NCI-H2107 treated with DMSO at 0.1 percent for 48 hours (cell line): ENCODE measurements around the gene TUBE1.
A peak's percentile ranks its signal among the peaks of the same experiment; 100 is the strongest.

Experiments used
- DNase-seq: peaks from one replicate; lab custom pipeline; 2025; ENCODE audit not compliant: unreplicated experiment; lab: John Stamatoyannopoulos, UW

TUBE1 gene

DNA sequence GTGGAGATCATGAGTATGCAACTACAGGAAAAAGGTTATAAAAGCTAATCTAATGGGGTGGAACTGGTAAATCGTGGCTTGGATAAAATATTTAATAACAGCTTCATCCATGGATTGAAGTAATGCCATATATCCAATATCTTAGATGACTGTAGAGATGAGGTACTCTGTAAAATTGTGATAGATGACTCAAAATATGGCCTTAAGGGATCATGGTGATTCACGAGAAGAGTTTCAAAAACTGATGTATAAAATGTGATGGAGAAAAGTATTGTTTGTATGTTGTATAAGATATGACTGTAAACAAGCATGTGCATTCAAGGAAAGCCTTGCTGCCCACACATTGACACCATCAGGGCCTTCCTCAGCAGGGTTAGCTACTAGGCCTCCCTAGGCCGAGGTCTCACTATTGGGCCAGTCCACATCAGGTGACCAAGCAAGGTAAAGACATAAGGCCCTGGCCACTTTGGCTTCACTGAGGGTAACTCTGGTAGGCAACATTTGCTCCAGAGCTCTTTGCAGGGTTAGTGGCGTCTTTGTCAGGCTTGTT is 51.1 kb downstream of the TUBE1 start:
- no peak for DNase-seq

DNA sequence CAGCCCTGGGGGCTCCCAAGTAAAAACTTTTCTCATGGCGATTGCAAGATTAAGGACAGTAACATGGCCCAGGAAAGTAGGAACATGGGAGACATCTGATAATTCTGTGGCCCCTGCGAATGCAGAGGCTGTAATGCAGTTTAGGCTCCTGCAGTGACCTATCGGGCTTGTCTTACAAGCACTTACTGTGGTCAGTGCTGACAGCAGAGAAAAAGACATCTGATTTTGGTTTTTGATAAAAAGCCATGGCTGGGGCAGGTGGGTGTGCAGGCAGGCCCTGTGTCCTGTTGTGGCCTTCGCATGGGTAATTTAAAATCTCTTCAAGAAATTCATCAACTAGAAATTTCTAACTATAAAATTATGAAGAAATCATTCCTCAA is 52.7 kb downstream of the TUBE1 start:
- no peak for DNase-seq

DNA sequence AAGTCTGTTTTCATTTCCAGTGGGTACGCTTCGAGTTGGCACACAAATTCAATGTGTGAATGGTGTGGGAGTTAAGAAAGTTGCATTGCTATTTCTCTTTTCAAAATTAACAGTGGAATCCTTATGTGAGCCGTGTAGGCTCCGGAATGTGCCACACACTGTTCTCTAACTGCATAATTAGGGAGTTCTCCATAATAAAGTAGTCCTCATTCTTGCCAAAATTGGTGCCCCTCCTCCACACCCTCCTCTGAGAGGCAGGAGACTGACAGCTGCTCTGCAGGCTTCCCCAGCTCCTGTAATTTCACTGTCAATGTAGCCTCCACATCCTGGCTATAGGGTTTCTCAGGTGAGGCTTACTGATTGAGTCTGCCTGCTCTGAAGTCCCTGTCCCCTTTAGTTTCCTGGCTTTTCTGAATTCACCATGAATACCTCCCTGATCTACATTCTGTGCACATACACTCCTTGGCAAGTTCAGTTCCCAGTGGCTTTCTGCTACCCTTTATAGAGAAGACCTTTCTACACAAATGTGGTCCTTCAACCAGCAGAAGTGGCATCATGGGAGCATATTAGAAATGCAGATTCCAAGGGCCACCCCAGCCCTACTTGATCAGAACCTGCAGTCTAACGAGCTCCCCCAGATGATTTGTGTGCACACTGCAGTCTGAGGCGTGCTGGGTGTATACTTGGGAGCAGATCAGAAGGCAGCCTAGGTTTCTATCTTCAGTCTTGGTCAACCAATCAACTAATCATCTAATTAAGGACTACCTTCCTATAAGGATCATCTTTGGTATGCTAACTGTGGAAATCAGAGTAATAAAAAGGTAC is 53.3 kb downstream of the TUBE1 start:
- no peak for DNase-seq

DNA sequence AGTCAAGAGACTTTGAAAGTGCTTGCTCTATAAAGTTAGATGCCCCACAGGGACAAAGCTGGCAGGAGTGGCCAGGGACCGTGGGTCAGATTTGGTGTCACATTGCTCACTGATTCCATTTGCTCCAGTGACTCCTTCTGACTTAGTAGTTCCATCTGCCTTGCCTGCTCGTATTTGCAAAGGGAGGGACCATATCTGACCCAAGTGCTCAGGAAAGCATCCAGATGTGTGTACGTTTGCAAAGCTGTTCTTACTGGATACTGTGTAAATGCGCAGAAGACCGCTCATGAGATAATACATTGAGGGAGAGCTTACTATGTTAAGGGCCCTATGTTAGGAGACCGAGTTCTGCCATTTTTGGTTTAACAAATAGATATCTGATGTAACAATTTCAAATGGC is 54.6 kb downstream of the TUBE1 start:
- no peak for DNase-seq

DNA sequence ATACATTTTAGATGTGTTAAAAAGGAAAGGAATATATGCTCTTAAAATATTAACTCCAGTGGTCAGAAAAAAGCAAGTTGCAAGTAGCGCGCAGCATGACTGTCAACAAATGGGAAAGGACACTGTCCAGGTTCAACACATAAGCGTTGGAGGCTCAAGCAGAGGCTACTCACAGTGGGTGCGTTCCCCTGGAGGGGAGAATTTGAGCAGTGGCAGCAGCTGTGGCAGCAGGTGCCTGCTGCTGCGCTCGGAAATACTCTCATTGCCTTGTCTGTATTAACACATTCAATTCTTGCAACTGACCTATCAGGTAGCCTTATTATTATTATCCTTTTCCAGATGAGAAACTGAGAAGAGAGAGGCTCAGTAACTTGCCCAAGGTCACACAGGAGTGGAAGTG is 55.3 kb downstream of the TUBE1 start:
- no peak for DNase-seq

DNA sequence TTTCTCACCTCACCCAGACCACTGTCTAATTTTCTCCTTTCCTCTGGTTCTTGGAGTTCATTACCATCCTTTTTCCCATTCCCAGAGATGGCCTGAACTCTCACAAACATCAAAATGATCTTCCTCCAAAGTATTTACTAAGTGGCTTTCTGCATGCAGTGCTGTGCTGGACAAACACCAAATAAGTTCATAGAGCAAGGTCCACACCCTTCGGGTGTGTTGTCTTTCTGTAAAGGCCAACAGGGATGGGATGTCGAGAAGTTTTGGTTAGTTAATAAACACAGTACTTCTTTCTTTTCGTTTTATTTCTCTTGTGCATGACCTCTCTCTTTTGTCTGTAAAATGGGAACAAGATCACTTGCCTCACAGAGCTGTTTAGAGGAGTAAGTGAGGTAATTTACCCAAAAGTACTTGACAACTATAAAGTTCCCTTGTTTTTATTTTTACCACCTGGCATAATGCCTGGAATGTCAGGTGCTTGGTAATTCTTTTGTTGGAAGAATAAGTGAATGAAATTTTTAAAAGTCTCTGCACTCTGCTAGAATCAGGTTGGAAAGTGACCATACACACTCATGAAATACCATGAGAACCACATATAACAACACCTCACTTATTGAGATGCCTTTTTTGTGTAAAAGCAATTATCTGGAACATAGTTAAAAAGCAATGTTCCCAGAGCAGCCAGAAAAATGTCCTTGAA is 56.2 kb downstream of the TUBE1 start:
- peak; percentile 49 for DNase-seq

DNA sequence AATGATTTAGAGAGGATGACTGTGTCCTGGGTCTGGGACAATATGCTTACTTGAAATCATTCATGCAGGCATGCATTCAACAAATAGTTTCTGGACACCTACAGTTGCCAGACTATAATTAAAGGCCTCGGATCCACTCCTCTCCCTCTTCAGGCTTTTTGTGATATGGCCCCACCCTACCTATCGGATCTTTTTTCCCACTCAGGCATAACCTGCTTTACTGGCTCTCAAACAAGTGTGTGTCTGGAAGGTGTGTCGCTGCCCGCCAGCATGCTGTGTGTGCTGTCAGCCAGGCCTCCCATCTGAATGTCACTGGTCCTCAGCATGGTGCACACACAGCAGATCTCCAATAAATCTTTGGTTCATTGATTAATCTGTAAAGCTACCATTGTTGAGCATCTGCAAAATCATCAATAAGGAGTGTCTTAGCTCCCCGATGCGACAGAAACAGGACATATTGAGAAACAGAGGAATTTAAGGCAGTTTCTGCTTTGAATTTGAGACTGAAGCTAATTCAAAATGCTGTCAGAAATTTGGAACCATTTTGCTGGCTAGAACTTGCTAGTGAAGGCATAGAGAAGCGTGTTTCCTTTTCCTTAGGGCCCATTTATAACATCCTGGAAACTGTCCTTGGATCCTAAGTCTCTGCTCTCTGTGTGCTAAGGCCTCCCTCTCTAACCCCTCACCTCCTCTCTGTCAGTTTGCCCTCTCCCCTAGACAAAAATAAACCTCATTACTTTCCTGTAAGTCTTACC is 56.9 kb downstream of the TUBE1 start:
- DNase-seq: no peak

DNA sequence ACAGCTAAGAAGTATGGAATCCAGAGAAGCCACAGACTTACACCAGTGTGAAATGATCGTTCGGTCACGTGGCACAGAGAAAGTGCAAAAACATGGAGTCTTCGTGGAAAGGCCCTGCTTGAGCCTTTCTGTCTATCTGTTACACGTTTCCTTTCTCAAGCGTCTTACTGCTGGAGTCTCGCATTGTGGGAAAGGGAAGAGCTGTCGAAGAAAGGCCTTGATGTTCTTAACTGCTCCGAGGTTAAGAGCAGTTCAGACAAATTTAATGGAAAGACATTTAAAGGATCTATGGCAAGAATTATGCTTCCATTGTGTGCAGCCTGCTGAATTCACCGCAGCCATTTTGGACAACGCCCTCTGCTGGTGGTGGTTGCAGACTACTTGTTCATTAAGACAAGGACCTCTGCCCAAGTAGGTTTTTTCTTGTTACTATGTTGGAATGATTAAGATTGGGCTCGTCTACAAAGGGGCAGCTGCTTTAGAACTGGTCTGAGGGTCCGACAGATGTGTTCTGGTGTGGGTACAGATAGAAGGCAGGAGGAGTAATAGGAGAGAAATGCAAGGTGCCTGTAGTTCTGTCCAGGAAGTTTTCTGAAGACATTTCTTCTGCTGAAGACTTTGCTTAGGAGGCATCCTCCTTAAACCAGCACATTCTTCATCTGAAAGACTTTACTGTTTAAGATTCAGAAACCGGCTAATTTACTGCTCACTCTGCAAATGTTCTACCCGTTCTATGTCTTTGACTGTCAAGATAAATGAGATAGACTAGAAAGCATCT is 58.0 kb downstream of the TUBE1 start:
- DNase-seq: peak; percentile 19

DNA sequence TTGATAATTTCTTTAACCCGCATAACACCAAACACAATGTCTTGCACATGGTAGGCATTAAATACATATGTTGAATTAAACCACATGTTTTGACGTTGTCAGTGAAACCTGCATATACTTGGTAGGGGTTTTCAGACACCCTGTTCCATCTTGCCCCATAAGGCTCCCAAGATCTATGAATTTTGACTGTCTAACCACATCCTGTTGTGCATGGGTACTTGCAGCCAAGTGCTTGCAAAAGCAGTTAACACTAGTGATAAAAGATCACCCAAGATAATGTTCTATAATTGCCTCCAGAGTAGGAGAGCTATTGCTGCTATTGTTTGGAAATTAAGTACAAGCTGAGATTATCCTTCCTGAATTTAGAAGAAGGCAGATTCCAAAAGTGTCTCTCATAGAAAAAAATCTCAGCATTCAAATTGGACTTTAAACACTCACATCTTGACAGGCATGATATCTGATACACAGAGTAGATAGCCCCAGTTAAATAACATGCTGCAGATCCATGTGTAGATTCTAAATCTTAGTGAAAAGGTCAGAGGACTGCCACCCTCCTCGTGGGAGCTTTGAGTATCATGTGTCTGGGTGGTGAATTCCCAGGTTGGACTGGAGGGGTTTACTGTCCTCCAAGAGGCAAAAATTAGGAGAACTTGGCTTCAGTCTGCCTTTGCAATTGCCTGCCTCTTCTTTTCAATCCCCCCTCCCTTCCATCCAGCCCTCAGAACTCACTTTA is 59.2 kb downstream of the TUBE1 start:
- no peak for DNase-seq

DNA sequence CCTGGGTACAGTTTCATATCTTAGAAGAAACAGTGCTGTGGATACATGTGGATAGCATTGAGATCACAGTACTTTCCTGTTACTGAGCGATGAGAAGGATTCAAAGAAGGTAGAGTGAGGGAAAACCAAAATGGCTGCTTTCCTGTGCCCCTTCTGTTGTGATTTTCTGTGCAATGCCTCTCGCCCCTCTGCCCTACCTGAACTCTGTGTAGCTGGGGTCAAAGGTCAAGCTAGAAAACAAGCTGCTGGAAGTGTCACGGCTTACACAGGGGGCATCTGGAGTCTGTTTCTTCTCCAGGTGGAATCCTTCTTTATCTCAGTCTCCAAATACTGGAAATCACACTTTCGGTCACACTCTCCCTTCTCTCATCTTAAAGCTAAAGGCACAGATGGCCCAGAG is 60.3 kb downstream of the TUBE1 start:
- DNase-seq: no peak

DNA sequence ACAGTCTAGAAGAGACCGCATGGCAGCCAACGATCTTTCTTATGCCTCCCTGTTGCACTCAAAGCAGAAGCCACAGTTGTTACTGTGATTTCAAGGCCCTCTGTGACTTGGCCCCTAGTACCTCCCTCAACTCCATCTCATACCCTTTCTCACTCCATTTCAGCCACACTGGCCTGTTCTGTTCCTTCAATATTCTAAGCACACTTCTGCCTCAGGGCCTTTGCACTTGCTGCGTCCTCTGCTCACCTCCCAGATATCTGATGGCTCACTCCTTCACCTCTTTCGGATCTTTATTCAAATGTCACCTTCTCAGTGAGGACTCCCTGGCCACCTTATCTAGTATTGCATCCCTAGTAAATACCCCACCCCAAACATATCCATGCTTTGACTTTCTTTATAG is 62.8 kb downstream of the TUBE1 start:
- no peak for DNase-seq

DNA sequence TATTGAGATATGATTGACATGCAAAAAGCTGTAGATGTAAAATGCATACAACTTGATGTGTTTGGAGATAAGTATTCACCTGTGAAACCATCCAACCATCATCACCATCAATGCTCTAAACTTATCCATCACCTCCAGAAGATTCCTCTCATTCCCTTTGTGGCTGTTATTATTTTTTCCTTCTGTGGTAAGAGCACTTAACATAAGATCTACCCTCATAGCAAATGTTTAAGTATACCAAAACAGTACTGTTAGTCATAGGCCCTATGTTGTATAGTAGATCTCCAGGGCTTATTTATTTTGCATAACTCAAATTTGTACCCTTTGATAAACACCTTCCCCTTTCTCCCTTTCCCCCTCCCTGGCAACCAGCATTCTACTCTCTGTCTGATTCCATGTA is 64.5 kb downstream of the TUBE1 start:
- no peak for DNase-seq

DNA sequence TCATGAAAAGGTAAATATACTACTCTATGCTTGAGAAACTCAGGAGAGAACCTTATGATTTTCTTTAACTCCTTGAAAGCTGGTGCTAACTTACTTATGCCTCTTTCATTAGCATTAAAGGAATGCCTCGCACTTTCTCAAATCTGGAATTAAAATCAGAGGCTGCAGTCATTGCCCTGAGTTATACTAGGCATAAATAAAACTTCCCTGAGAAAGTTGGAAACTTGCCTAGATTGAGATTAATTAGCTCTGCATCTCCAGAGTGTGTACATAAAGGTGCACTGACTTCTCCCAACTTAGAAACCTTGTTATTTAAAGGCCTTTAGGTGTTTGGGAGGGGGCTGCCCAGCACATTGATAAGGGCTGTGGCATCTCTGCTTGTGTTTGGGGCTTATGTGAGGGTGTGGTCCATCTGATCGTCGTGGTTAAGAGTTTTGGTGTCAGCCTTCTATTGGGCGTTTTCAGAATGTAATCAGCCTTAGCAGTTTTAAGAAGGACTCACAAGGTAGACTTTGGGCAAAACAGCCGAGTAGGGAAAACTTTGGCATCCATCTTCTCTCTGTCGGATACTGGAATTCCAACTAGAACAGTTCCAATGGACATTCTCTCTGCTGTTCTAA is 65.5 kb downstream of the TUBE1 start:
- no peak for DNase-seq
